ENCODE measurements around the gene LMTK3.

The LMTK3 gene

GRCh38 chr19:48537541-48537940 lies 25.9 kb upstream of the LMTK3 start:
- H3K27ac ChIP-seq (ENCODE audit: low read depth, low read length) = no peak overlapping the region
- H3K27me3 ChIP-seq (ENCODE audit: control insufficient read depth, low read length) = no peaks in the 10 kb centered on the region
- H3K4me2 ChIP-seq (ENCODE audit: low read length) = no peak overlapping the region
- H3K36me3 ChIP-seq (ENCODE audit: control insufficient read depth, low read length) = no peaks in the 10 kb centered on the region
- no peaks in the 10 kb centered on the region for H4K20me1 ChIP-seq (ENCODE audit: control insufficient read depth, insufficient read depth, low read depth, low read length)
- H3K4me3 ChIP-seq (ENCODE audit: low read length) = no peak overlapping the region
- H3K9me3 ChIP-seq (ENCODE audit: control insufficient read depth, insufficient read depth, low read length) = no peaks in the 10 kb centered on the region
- H3K79me2 ChIP-seq (ENCODE audit: control insufficient read depth, low read length) = no peaks in the 10 kb centered on the region
- TF ChIP-seq CTCF (IDR thresholded peaks at IDR 0.05; ENCODE audit: low read depth, low read length, poor library complexity, severe bottlenecking) (no peak), EZH2phosphoT487 (IDR thresholded peaks at IDR 0.05; ENCODE audit: borderline replicate concordance, low read length) (no peak)
- no peaks in the 10 kb centered on the region for H3K9me2 ChIP-seq (replicated peaks; ENCODE audit: control insufficient read depth, low read length)
- no peaks in the 10 kb centered on the region for H3K4me1 ChIP-seq (ENCODE audit: control insufficient read depth, low read length)
- no peaks in the 10 kb centered on the region for H3F3A ChIP-seq (ENCODE audit: control insufficient read depth, insufficient read depth)

- Histone ChIP-seq H3K4me2 (ENCODE audit: low read length) (no peak overlapping the region), H3K4me1 (ENCODE audit: control insufficient read depth, low read length) (no peaks in the 10 kb centered on the region), H3K27me3 (ENCODE audit: control insufficient read depth, low read length) (no peaks in the 10 kb centered on the region), H3K9me2 (replicated peaks; ENCODE audit: control insufficient read depth, low read length) (no peaks in the 10 kb centered on the region), H3K4me3 (ENCODE audit: low read length) (no peak overlapping the region), H4K20me1 (ENCODE audit: control insufficient read depth, insufficient read depth, low read depth, low read length) (no peaks in the 10 kb centered on the region), H3K9me3 (ENCODE audit: control insufficient read depth, insufficient read depth, low read length) (no peaks in the 10 kb centered on the region), H3K79me2 (ENCODE audit: control insufficient read depth, low read length) (no peaks in the 10 kb centered on the region), H3K36me3 (ENCODE audit: control insufficient read depth, low read length) (no peaks in the 10 kb centered on the region), H3K27ac (ENCODE audit: low read depth, low read length) (no peak overlapping the region), H3F3A (ENCODE audit: control insufficient read depth, insufficient read depth) (no peaks in the 10 kb centered on the region)
- TF ChIP-seq EZH2phosphoT487 (IDR thresholded peaks at IDR 0.05; ENCODE audit: borderline replicate concordance, low read length) (no peak), CTCF (IDR thresholded peaks at IDR 0.05; ENCODE audit: low read depth, low read length, poor library complexity, severe bottlenecking) (no peak)
These were observed 22.1 kb upstream of the LMTK3 start for GRCh38 chr19:48533770-48534169.

GRCh38 chr19:48530770-48531169 lies 19.1 kb upstream of the LMTK3 start:
- no peaks in the 10 kb centered on the region for H3K4me1 ChIP-seq (ENCODE audit: control insufficient read depth, low read length)
- H4K20me1 ChIP-seq (ENCODE audit: control insufficient read depth, insufficient read depth, low read depth, low read length) = no peaks in the 10 kb centered on the region
- no peak for TF ChIP-seq CTCF (IDR thresholded peaks at IDR 0.05; ENCODE audit: low read depth, low read length, poor library complexity, severe bottlenecking)
- H3K9me3 ChIP-seq (ENCODE audit: control insufficient read depth, insufficient read depth, low read length) = no peaks in the 10 kb centered on the region
- H3F3A ChIP-seq (ENCODE audit: control insufficient read depth, insufficient read depth) = no peaks in the 10 kb centered on the region
- H3K4me2 ChIP-seq (ENCODE audit: low read length) = no peak overlapping the region
- no peaks in the 10 kb centered on the region for H3K79me2 ChIP-seq (ENCODE audit: control insufficient read depth, low read length)
- no peak overlapping the region for H3K27ac ChIP-seq (ENCODE audit: low read depth, low read length)
- H3K9me2 ChIP-seq (replicated peaks; ENCODE audit: control insufficient read depth, low read length) = no peaks in the 10 kb centered on the region
- no peaks in the 10 kb centered on the region for H3K36me3 ChIP-seq (ENCODE audit: control insufficient read depth, low read length)
- peaks cover 2% of the 10 kb centered on the region; the same call in 1 of the 2 replicates for H3K27me3 ChIP-seq (ENCODE audit: control insufficient read depth, low read length)
- H3K4me3 ChIP-seq (ENCODE audit: low read length) = no peak overlapping the region
